Activated CD4-positive, alpha-beta T cell treated with anti-CD3 and anti-CD28 coated beads, Interleukin-2, Interleukin-6, amounts not matched to agents 100 ng/mL and 50 ng/mL, durations not matched to agents 16 hours and 8 hours (primary cell): ENCODE data around the gene SIGLEC11.
"Not testable (repeated sequence)": the region's sequence is repeated elsewhere in the genome, so short reads cannot be mapped to it uniquely, and the experiment has no call there.

Experiments
- DNase-seq: peaks from one replicate; pipeline ENCODE4 v3.0.0-alpha.2; 2020

Gene SIGLEC11

DNA sequence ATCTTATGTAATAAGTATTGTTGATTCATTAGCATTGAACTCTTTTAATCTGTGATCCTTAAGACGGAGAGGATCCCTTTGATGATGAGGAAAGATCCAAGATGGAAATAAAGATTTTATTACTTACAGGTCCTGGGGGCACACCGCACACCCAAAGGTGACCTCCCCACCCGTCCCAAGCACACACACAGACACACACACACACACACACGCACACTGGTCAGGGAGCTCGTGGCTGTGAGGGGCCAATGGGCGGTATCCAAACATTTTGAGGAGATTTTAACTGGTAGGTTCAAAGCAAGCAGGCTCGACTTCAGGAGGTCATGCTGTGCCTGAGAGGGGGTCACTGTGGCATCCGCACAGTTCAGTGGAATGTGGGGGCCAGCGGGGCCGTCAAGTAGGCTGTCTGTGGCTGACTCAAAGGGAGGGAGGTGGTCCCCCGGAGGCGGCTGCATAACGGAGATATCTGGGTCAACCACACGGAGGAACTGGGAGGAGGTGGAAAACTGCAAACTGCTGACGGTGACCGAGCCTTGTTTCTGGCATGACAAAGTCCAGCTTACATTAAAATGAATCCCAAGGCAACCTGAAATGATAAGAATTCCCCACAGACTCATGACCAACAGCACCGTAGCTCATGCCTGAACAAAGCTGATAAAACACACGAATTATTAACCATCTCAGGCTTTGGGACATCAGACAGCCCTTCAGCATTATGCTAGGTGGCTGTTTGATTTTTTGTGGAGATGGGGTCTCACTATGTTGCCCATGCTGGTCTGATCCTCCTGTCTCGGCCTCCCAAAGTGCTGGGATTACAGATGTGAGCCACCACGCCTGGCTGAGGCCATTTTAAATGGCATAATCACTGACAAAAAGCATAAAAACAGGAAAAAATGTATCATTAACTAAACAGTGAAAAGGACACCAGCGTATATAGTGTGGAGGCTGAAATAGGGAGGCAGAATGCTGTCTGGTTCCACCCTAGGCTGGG, 20.9 kb upstream of the SIGLEC11 start:
- DNase-seq: no peak

DNA sequence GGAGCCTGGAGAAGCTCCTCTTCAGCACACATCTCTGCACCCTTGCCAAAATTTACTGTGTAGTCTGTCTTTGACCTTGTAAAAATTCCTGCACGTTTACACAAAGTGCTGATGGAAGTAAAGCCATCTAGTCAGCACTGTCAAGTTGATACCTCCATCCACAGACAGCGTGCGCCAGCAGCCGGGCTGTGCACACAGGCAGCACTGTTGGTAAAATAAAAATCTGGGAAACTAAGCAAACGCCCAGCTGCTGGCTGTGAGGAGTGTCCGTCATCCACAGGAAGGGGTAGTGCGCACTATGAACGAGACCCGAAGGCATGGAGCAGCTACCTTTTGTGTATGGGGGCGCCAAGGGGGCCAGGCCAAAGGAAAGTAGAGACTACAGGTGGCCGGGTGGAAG, 17.4 kb upstream of the SIGLEC11 start:
- no peak for DNase-seq

DNA sequence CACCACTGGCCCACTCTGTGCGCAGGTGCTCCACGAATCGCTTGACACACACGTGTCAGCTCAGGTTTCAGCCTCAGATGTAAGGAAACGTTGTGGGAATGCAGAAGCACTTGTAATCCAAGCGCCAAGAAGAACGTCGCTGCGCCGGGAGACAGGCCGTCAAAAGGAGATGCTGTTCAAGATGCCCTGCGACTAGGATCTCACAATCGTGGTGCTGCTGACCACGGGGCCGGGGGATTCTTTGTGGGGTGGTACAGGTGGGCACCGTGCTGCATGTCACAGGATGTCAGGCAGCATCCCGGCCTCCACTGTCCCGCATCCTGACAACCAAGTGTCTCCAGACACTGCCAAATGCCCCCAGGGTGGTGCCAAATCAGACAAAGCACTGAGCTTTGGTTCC, 16.9 kb upstream of the SIGLEC11 start:
- no peak for DNase-seq

DNA sequence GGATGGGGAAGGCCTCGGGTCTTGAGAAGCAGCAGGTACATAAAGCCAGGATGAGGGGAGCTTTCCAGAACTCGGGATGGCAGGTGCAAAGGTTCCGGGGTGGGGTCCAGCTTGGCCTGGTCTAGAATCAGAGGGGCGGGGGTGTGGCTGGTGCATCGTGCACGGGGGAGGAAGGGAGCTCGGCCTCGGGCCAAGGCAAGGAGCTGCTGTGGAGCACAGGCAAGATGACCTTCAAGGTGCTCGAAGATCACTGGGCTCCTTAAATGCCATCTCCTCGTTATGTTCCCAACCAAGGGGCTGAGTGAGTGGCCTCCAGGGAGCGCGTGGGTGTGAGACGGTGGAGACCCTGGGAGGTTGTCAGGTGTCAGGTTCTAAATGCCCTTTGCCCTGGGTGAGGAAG, 16.1 kb upstream of the SIGLEC11 start:
- DNase-seq: no peak

DNA sequence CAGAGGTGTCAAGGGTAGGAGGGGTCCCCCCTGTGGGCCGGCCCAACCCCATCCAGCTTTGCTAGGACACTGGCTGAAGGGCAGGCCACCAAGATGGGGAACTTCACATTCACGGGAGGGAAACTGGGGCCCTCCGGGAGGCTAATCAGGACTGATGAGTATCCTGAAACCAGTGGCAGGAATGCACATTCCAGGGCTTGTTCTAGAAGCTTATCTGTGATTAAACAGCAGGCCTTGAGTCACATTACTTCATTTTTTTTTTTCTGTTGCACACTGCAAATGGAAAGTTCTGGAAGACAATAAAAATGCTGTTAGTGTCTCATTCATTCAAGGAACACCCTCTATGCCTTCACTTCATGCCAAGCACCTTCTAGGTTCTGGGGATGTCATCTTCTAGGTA, 15.5 kb upstream of the SIGLEC11 start:
- no peak for DNase-seq

DNA sequence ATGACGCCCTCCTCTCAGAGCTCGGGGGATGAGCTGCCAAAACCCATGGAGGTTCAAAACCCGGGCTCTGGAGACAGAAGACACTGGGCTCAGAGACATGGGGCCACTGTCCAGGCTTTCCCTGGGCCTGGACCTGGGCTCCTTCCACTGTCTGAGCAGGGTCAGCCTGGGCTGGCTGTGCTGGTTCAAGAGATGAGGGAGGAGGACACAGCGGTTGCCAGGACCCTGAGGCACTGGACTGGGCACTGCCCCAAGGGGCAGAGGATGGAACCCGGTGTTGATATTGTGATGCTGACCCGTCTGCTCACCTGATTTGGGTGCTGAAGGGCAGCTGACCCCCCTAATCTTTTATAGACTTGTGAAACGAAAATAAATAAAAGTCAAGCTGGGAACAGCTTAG, 14.1 kb upstream of the SIGLEC11 start:
- no peak for DNase-seq

DNA sequence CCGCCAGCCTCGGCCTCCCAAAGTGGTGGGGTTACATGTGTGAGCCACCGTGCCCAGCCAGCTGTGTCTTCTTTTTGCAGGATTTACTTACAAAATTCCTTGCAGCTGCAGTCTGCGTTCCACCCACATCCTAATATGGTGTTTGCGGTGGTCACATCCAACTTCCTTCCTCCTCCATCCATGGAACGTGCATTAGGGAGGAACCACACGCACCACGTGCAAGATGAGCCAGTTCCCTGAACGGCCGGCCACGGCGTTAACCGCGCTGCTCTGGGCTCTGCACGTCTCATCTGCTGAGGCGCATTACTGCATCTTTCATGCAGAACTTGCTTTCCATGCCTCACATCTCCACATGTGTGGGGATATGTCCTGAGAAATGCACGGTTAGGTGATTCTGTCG, 13.0 kb upstream of the SIGLEC11 start:
- no peak for DNase-seq

DNA sequence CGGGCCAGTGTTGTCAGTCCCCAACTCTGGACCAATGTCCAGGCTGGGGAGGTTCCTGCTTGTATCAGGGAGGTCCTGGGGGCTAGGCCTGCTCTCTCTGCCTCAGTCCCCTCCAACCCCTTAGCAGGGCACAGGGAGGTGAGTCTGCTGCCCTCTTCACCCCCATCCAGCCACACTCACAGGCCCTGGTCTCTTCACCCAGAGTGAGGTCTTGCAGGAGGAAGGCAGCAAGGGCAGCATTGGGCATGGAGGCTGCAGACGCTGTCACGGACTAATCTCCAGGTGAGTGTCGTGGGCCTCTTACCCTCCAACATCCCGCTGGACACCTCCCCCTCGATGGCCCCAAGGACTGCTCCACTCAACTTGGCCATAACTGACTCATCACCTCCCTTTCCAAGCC, 11.9 kb upstream of the SIGLEC11 start:
- DNase-seq: no peak

DNA sequence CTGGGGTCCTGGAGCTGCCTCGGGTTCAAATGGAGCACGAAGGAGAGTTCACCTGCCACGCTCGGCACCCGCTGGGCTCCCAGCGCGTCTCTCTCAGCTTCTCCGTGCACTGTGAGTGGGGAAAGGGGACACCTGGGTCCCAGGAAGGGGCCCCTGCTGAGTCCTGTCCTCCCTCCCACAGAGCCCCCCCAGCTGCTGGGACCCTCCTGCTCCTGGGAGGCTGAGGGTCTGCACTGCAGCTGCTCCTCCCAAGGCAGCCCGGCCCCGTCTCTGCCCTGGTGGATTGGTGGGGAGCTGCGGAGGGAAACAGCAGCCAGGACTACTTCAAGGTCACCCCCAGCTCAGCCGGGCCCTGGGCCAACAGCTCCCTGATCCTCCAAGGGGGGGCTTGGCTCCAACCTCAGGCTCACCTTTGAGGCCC, 11.0 kb upstream of the SIGLEC11 start:
- DNase-seq: no peak

DNA sequence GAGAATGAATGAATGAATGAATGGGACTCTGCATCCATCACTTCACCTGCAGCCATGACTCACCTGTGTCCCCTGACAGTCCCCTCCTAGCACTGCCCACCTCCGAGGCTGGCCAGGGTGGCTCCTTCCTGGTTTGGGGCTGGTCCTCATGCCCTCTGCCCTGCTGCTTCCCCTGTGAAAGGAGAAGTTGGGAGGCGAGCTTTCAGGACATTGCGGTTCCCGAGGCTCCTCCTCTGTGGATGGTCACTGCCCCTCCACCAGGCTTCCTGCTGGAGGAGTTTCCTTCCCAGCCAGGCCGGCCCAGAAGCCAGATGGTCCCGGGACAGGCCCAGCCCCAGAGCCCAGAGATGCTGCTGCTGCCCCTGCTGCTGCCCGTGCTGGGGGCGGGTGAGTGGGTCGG, 8.4 kb upstream of the SIGLEC11 start:
- not testable (repeated sequence) for DNase-seq

DNA sequence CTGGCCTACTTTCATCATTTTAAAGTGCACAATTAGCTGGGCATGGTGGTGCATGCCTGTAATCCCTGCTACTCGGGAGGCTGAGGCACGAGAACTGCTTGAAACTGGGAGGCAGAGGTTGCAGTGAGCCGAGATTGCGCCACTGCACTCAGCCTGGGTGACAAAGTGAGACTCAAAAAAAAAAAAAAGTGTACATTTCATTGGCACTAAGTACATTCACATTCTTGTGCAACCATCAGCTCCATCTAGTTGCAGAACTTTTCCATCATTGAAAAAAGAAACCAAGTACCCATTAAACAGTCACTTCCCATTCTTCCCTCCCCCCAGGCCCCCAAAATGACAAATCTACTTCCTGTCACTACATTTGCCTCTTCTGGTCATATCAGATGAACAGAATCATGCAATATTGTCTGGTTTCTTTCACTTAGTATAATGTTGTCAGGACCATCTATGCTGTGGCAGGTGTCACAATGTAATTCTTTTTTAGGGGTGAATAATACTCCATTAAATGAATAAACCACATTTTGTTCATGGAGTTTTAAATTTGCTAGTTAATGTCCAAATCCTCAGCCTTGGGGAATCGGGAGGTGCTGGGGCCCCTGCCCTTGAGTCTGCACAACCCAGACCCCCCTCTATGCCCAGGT, 7.4 kb upstream of the SIGLEC11 start:
- DNase-seq: no peak

DNA sequence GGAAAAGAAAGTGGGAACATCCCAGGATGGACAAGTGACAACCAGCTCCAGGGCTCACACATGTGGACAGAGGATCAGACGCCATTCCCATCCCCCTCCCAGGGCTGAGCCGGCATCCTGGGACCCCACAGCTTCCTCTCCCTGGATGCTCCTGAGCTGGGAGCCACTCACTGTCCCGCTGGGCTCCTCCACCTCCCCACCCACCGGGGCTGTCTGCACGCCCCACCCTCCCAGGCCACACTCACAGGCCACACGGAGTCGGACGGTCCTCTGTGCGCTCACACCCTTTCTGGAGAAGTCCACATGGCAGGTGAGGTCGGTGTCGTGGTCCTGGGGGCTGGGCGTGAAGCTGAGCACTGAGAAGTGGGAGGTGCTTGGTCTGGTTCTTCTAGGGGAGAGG, 1.1 kb downstream of the SIGLEC11 start:
- DNase-seq: not testable (repeated sequence)

DNA sequence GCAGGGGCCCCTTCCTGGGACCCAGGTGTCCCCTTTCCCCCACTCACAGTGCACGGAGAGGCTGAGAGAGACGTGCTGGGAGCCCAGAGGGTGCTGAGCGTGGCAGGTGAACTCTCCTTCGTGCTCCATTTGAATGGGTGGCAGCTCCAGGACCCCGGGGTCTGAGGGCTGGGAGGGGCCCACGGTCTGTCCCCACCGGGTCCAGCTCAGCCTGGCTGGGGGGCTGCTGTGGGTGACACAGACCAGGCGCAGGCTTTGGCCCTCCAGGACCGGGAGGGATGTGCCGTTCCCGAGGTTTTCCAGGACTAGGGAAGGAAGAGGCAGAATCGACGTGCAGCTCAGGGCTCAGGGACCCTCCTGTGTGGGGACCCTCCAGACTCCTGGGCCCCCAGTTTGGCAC, 2.4 kb downstream of the SIGLEC11 start:
- not testable (repeated sequence) for DNase-seq

DNA sequence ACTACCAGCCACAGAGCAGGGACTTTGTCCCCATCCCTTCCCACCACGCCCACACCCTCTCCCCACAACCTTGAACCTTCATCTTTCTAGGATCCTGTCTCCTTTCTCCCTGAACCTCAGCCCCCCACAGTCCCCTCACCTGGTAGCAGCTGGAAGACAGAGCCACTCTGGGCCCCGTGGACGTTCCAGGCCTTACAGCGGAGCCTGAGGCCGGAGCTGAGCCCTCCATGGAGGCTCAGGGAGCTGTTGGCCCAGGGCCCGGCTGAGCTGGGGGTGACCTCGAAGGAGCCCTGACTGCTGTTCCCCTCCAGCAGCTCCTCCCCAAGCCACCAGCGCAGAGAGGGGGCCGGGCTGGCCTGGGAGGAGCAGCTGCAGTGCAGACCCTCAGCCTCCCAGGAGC, 2.8 kb downstream of the SIGLEC11 start:
- not testable (repeated sequence) for DNase-seq

DNA sequence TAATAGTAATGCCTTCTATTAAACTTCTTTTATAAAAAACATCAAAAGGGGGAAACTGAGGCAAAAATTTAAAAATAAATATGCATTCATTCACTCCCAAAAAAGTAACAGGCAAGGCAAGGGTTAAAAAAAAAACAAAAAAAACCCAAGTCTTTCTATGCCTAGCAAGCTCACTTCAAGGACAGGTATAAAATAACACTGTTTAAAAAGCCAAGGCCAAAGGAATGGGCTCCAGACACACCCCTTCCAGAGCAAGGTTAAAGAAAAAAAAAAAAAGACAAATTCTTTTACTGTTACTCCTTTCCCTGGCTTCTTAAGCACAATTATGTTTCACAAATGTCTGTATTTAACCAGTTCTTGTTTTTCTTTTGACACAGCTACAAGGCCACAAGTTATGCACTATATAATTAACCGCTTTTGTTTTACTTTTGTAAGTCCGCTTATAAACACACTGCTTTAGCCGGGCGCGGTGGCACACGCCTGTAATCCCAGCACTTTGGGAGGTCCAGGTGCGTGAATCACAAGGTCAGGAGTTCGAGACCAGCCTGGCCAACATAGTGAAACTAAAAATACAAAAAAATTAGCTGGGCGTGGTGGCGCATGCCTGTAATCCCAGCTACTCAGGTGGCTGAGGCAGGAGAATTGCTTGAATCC, 3.6 kb downstream of the SIGLEC11 start:
- DNase-seq: no peak

DNA sequence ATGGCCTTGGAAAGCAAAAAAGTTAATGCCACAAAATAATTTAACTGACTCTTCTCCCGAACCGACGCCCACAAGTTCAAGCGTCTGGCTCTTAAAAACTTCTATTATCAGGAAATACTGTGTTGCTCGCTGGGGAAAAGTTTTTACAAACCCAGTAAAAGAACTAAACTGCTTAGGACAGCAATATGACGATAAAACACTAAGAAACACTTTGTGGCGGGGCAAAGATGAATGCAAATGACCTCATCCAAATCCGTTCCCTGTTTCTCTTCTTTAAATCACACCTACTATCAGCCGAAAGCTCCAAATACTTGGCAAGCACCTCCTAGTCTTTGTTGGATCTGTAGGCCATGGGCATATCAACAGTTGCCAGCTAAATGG, 4.9 kb downstream of the SIGLEC11 start:
- no peak for DNase-seq

DNA sequence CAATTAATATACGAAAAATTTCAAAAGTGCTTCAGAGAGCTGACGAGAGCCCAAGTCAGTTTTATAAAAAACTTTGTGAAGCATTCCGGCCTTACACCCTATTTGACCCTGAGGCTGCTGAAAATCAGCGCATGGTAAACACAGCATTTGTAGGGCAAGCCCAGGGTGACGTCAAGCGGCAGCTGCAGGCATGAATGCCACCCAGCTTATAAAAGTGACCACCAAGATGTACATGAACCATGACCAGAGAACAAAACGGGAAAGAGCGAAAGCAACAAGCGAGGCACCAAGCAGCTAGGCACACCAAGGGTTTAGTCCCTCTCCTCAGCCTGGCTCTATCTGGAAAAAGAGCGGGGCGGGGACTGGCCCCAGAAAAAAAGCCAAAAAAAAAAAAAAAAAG, 6.0 kb downstream of the SIGLEC11 start:
- DNase-seq: no peak

DNA sequence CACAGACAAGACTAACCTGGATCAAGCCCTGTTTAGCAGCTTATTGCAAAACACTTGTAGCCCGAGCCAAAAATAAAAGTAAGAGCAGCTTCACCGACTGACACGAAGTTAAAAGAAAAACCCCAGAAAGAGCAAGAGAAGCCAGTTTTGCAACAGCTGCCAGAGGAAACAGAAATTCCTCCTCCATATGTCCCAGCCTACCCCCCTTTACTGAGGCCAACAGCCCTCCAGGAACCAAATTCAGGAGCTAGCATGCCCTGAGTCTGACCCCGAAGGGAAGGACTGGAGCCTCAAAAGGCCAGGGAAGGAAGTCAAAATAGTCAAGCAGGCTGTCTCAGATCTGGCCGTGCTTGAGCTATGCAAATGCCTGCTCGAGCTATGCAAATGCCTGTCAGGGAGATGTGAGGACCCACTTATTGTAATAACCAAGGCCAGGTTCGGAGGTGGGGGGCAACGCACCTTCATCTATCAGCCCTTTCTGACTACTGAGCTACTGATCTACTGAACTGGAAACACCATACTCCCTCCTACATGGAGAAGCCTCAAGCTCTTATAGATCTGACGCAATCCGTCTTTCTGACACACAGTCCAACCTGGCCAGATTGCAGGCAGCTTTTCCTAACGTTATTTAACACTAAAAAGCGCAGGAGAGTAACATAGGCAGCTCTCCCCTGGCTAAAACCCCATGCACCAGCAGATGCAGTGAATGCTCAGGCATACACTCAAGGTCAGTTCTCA, 6.7 kb downstream of the SIGLEC11 start:
- DNase-seq: no peak

DNA sequence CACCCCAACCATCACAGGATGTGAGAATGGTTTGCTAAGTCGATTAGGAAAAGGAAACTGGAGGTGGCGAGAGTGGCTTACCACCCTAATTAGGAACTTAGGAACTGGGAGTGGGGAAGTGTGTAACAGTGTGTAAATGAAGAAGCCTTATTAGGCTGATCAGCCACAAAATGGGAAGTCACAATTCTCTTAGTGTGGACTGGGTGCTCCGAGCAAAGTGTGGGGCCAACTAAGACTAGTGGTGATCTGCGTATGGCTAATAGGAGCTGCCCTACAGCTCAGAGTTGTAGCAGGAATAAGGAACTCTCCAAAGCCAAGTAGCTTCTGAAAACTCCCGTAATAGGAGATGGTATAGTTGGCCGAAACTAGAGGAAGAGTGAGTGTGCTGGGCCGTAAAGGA, 7.6 kb downstream of the SIGLEC11 start:
- DNase-seq: no peak

DNA sequence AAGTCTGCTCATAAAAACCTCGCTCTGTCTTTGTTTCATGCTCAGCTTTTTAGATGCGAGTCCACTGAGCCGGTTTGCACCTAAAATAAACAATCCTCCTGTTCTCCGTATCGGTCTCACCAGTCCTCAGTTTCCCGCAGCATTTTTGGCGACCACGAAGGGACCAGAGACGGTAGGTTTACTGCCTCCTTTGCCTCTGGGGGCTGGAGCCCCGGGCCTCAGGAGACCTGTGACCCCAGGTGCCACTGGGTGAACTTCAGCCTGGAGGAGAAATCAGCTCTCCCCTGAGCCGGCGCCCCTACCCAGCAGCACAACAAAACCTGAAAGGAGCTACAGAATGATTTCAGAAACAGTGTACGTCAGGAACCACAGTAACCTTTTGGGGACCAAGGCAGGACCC, 8.1 kb downstream of the SIGLEC11 start:
- no peak for DNase-seq

DNA sequence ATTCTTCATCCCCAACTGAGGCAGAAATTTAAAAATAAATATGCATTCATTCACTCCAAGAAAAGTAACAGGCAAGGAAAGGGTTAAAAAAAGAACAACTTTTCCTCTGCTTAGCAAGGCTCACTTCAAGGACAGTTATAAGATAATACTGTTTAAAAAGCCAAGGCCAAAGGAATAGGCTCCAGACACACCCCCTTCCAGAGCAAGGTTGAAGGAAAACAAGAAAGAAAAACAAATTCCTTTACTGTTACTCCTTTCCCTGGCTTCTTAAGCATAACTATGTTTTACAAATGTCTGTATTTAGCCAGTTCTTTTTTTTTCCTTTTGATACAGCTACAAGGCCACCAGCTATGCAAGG, 8.5 kb downstream of the SIGLEC11 start:
- DNase-seq: no peak

DNA sequence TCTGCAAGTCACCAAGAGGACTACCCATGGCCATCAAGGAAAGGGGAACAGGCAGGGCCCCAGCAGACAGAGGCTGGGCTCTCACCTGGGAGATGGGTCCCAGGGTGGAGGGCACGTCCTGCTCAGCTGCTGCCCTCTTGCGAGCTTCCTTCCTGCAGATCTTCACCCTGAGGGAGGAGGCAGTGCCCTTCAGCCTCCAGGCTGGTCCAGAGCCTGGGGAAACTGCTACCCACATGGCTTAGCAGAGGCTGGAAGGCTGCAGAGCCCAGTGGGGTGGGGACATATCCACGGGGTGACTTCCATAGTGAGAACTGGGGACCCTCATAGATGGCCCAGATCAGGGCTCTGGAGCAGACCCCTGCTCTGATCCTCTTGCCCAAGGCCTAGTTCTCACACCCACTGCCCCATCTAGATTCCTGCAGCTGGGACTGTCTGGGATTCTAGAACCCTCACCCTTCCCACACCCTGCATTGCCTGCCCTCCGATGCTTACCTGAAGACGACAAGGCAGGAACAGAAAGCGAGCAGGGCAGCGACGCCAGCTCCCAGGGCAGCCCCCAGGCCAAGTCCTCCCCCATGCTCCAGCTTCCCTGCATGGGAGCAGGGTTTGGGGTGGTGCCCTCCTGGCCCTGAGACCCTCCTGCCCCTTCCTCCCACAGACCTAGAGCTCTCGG, 9.0 kb downstream of the SIGLEC11 start:
- DNase-seq: no peak
